ENCODE data around the gene HIGD2B.
"Not testable (repeated sequence)": the region's sequence is repeated elsewhere in the genome, so short reads cannot be mapped to it uniquely, and the experiment has no call there.

HIGD2B gene

DNA sequence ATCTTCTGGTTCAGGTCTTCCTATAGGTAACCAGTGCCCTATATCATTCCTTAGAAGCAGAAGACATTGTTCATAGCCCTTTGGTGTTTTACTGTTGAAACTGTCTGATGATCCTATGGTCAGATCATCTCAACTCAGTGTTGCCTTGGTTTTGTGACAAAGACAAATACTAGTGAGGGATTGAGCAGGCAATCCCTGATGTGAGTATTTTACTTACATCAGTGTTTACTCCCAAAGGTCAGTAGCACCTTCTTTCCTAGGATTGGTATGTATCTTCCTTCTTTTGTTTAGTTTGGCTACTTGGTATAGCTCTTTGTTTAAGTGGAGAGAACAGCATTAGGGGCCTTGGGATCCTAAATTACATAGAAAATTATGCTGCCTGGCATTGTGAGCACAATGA lies 41.2 kb upstream of the HIGD2B start:
- no peak overlapping the region for H3K4me3 ChIP-seq (replicated peaks; ENCODE audit: low read depth, low read length)
- TF ChIP-seq, protein P1, sequence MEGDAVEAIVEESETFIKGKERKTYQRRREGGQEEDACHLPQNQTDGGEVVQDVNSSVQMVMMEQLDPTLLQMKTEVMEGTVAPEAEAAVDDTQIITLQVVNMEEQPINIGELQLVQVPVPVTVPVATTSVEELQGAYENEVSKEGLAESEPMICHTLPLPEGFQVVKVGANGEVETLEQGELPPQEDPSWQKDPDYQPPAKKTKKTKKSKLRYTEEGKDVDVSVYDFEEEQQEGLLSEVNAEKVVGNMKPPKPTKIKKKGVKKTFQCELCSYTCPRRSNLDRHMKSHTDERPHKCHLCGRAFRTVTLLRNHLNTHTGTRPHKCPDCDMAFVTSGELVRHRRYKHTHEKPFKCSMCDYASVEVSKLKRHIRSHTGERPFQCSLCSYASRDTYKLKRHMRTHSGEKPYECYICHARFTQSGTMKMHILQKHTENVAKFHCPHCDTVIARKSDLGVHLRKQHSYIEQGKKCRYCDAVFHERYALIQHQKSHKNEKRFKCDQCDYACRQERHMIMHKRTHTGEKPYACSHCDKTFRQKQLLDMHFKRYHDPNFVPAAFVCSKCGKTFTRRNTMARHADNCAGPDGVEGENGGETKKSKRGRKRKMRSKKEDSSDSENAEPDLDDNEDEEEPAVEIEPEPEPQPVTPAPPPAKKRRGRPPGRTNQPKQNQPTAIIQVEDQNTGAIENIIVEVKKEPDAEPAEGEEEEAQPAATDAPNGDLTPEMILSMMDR (IDR thresholded peaks at IDR 0.05; ENCODE audit: low read depth, low read length, missing control alignments): no peak
- DNase-seq (ENCODE audit: extremely low read depth, low read depth): no peak

DNA sequence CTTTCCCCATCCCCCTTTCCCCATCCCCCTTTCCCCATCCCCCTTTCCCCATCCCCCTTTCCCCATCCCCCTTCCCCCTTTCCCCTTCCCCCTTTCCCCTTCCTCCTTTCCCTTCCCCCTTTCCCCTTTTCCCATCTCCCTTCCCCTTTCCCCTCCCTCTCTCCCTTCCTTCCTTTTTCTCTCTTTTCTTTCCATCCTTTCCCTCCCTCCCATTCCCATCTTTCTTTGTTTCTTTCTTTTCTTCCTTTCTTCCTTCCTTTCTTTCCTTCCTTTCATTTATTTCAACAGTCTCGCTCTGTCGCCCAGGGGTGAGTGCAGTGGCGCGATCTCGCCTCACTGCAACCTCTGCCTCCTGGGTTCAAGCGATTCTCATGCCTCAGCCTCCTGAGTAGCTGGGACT lies 39.9 kb upstream of the HIGD2B start:
- H3K4me3 ChIP-seq (replicated peaks; ENCODE audit: low read depth, low read length); DNase-seq (ENCODE audit: extremely low read depth, low read depth): not testable (repeated sequence)

DNA sequence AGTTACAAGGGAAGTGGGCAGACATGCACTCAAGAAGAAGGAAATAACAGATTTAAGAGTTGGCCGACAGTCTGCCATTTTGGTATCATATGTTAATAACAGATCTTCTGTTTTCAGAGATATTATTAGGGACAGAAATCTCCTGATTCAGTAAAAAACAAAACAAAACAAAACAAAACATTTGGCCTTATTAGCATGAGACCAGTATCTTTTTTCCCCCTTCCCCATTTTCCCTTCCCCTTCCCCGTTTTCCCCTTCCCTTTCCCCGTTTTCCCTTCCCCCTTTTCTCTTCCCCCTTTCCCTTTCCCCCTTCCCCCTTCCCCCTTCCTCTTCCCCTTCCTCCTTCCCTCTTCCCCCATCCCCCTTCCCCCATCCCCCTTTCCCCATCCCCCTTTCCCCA lies 39.5 kb upstream of the HIGD2B start:
- TF ChIP-seq, protein P1 (IDR thresholded peaks at IDR 0.05; ENCODE audit: low read depth, low read length, missing control alignments): no peak
- H3K4me3 ChIP-seq (replicated peaks; ENCODE audit: low read depth, low read length): no peak overlapping the region
- DNase-seq (ENCODE audit: extremely low read depth, low read depth): no peak

DNA sequence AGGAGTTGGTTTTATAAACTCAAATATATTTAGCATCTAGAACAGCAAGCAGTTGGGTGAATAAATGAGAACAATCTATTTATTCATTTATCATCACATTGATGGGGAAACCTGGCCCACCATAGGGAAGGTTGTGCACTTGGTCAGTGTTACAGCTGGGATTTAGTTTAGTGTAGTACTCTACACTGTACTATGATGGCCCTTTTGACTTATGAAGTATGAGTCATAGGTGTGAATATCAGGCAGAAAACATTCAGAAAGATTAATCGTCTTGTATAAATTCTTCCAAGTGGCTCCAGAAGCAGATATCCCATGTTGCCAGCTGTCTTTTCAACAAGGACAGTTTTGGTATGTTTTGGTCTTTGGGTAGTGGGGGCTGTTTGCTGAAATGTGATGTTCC lies 38.0 kb upstream of the HIGD2B start:
- DNase-seq (ENCODE audit: extremely low read depth, low read depth): no peak
- H3K4me3 ChIP-seq (replicated peaks; ENCODE audit: low read depth, low read length): no peak overlapping the region
- TF ChIP-seq, protein P1 (IDR thresholded peaks at IDR 0.05; ENCODE audit: low read depth, low read length, missing control alignments): no peak

DNA sequence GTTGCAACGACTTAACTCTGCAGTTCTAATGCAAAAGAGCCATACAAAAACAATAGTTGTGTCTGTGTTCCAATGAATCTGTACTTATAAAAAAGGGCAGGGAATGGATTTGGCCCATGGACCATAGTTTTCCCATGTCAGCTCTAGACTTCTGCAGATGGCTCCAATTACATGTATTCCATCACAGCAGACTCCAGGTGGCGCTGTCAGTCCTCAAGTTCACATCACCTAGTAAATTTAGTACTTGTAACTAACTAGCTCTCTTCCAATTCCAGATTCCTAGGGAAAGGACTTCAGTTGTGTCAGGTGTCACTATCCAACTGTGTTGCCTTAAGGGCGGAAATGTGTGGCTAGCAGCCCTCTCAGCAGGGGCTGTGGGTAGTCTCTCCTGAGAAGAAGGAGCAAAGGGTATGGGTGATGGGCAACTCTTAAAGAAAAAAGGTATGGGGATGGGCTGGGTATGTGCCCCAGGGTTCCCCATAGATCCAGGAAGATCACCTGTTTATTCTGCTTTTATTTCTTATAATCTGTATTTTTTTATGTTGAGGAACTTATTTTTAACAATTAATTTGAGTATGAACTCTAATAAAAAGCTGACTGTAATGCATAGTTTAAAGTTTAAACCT lies 36.2 kb upstream of the HIGD2B start:
- no peak overlapping the region for H3K4me3 ChIP-seq (replicated peaks; ENCODE audit: low read depth, low read length)
- TF ChIP-seq, protein P1 (IDR thresholded peaks at IDR 0.05; ENCODE audit: low read depth, low read length, missing control alignments): peak; percentile 84
- DNase-seq (ENCODE audit: extremely low read depth, low read depth): peak; percentile 45

DNA sequence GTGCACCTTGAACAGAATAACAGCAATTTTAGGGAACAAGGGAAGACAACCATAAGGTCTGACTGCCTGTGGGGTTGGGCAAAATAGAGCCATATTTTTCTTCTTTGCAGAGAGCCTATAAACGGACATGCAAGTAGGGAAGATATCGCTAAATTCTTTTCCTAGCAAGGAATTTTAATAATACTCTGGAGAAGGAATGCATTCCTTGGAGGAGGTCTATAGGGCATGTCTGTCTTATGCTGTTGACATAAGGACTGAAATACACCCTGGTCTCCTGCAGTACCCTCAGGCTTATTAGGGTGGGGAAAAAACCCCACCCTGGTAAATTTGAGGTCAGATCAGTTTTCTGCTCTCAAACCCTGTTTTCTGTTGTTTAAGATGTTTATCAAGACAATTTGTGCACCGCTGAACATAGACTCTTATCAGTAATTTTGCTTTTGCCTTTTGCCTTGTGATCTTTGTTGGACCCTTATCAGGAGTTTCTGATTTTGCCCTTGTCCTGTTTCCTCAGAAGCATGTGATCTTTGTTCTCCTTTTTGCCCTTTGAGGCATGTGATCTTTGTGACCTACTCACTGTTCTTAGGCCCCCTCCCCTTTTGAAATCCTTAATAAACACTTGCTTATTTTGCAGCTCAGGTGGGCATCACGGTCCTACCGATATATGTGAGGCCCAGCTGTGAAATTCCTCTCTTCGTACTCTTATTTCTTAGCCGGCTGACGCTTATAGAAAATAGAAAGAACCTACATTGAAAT lies 22.7 kb upstream of the HIGD2B start:
- DNase-seq (ENCODE audit: extremely low read depth, low read depth): not testable (repeated sequence)

DNA sequence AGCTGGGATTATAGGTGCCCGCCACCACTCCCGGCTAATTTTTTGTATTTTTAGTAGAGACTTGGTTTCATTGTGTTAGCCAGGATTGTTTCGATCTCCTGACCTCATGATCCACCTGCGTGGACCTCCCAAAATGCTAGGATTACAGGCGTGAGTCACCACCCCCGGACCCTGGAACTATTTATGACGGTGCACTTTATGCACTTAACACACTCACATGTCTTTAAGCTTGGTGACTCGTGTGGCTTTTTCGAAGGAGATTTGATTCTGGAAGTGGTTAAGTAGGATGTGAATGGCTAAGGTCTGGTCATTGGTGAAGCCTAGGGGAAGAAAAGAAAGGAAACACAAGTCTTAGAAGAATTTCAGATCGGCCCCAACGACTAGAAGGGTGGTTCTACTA lies 20.3 kb upstream of the HIGD2B start:
- peak; percentile 16 for DNase-seq (ENCODE audit: extremely low read depth, low read depth)
- H3K4me3 ChIP-seq (replicated peaks; ENCODE audit: low read depth, low read length): no peak overlapping the region
- TF ChIP-seq, protein P1 (IDR thresholded peaks at IDR 0.05; ENCODE audit: low read depth, low read length, missing control alignments): no peak

More for the DNA sequence above, 22.7 kb upstream of the HIGD2B start:
- not testable (repeated sequence) for H3K4me3 ChIP-seq (replicated peaks; ENCODE audit: low read depth, low read length)

DNA sequence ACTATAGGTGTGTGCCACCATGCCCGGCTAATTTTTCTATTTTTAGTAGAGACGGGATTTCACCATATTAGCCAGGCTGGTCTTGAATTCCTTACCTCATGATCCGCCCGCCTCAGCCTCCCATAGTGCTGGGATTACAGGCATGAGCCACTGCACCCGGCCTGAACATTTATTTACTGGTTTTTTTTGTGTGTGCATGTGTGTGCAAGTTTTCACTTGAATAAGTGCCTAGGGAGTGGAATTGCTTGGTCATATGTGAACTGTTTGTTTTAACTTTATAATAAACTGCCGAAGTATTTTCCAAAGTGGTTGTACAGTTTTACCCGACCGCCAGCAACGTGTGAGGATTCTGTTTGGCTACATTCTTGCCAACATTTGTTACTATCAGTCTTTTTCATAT lies 14.1 kb upstream of the HIGD2B start:
- TF ChIP-seq, protein P1 (IDR thresholded peaks at IDR 0.05; ENCODE audit: low read depth, low read length, missing control alignments): no peak
- DNase-seq (ENCODE audit: extremely low read depth, low read depth): no peak
- H3K4me3 ChIP-seq (replicated peaks; ENCODE audit: low read depth, low read length): no peak overlapping the region

Measured in HFF-Myc (cell line).